ENCODE measurements around the gene RRP9.
"Not testable (repeated sequence)": the region's sequence is repeated elsewhere in the genome, so short reads cannot be mapped to it uniquely, and the experiment has no call there.

RRP9 gene

DNA sequence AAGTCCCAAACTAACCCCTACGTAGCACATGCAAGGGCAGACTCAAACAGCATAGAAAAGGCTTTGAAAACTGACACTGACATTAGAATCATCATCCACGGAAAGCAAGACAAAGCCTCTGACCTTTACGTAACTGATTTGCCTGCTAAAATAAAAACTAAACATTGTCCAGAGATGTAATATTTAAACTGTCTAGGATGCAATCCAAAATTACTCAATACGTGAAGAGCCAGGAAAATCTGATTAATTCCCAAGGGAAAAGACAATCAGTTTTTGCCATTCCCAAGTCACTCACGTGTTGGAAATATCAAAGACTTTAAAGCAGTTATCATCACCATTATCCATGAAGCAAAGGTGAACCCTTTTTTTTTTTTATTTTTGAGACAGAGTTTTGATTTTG, 25.3 kb downstream of the RRP9 start:
- TF ChIP-seq, protein P1, sequence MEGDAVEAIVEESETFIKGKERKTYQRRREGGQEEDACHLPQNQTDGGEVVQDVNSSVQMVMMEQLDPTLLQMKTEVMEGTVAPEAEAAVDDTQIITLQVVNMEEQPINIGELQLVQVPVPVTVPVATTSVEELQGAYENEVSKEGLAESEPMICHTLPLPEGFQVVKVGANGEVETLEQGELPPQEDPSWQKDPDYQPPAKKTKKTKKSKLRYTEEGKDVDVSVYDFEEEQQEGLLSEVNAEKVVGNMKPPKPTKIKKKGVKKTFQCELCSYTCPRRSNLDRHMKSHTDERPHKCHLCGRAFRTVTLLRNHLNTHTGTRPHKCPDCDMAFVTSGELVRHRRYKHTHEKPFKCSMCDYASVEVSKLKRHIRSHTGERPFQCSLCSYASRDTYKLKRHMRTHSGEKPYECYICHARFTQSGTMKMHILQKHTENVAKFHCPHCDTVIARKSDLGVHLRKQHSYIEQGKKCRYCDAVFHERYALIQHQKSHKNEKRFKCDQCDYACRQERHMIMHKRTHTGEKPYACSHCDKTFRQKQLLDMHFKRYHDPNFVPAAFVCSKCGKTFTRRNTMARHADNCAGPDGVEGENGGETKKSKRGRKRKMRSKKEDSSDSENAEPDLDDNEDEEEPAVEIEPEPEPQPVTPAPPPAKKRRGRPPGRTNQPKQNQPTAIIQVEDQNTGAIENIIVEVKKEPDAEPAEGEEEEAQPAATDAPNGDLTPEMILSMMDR (conservative IDR thresholded peaks at IDR 0.05; ENCODE audit: low read depth, low read length): no peak
- H3K4me3 ChIP-seq (ENCODE audit: low read depth, low read length): no peak overlapping the region
- no peak for DNase-seq (ENCODE audit: low read depth)

DNA sequence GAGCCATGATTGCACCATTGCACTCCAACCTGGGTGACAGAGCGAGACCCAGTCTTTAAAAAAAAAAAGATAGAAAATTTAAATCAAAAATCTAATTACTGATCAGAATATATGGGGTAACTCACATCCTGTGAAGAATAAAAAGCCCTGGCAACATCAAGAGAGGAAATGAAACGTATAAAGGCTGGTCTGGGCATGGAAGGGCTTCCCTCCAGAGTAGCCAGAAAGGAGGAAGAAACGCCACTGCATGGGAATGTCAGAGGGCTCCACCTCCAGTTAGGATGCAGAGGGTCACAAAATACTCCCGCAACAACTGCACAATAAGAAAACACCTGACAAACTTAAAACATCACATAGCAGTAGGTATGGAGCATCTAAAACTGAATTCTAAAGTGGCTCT, 33.7 kb downstream of the RRP9 start:
- TF ChIP-seq, protein P1 (conservative IDR thresholded peaks at IDR 0.05; ENCODE audit: low read depth, low read length): no peak
- no peak overlapping the region for H3K4me3 ChIP-seq (ENCODE audit: low read depth, low read length)
- no peak for DNase-seq (ENCODE audit: low read depth)

DNA sequence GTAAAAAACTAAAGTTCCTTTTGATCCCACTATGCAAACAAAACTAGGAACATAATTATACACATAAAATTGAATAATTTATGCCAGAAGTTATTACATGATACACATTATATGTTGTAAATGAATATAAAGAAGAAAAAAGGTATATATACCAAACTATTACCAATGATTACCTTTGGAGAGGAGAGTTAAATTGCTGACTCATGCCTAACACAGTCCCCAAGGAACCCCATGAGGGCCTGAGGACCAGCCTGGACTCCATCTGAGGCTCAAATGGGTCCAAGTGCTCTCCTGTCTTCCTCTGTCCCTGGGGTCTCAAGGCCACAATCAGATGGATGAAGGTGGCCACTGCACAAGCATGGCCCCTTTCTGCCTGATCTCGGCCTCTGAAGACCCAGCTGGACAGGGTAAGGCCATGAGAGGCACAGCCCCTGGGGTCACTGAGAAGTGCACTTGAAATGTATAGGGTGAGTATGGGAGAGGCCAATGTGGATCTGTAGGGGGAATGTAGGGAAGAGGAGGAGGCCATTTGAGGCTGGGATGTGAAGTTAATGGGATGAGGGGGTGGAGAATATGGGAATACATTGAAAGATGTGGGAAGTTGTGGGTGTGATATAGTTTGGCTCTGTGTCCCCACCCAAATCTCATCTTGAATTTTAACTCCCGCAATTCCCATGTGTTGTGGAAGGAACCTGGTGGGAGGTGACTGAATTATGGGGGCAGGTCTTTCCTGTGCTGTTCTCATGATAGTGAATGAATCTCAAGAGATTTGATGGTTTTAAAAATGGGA, 37.5 kb downstream of the RRP9 start:
- H3K4me3 ChIP-seq (ENCODE audit: low read depth, low read length): no peak overlapping the region
- TF ChIP-seq, protein P1 (conservative IDR thresholded peaks at IDR 0.05; ENCODE audit: low read depth, low read length): no peak

DNA sequence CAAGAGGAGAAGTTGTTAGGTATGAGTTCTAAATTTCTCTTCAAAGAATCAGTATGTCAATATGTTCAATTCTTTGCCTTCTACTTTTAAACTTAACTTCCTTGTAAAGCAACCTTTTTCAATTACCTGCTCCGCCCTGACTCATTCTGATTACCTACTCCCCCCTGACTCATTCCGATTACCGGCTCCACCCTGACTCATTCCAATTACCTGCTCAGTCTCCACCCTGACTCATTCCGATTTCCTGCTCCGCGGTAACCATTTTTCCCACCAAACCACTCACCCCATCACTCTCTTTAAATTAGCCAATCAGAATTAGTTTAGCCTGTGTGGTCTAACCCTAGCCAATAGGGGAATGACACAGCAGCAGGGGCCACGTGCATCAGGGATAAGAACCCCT, 39.3 kb downstream of the RRP9 start:
- not testable (repeated sequence) for H3K4me3 ChIP-seq (ENCODE audit: low read depth, low read length); DNase-seq (ENCODE audit: low read depth)

More for the DNA sequence above, 37.5 kb downstream of the RRP9 start:
- no peak for DNase-seq (ENCODE audit: low read depth)

DNA sequence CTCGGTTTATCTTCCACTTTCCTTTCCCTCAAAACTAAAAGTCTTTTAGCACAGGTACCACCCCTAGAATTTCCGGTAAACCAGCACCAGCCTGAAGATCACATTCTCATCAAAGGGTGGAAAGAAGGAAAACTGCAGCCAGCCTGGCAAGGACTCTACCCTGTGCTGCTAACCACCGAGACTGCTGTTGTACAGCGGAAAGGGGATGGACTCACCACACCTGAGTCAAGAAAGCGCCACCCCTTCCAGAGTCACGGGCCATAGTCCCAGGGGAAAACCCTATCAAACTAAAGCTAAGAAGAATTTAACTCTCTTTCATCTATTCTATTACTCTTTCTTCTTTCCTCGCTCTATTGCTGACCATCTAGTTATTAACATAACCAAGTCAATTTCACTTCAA, 41.7 kb downstream of the RRP9 start:
- not testable (repeated sequence) for DNase-seq (ENCODE audit: low read depth); H3K4me3 ChIP-seq (ENCODE audit: low read depth, low read length)

DNA sequence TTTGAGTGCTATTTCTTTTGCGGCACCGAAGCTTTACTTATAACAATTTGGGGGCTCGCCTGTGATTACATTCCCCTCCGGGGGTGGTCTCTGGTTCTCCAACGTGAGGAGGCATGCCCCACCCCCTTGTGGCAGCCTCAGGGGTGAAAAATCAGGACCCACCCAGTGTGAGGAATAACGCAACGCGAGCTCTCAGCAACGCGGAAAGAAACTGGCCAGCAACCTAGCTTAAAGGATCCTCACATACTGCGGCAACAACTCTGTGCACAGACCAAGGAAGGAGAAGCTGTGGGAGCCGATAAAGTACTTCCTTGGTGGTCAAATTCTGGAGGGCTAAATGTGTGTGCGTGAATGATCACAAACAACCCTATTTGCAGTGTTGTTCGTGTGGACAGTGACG, 44.3 kb downstream of the RRP9 start:
- TF ChIP-seq, protein P1 (conservative IDR thresholded peaks at IDR 0.05; ENCODE audit: low read depth, low read length): no peak
- no peak for DNase-seq (ENCODE audit: low read depth)
- no peak overlapping the region for H3K4me3 ChIP-seq (ENCODE audit: low read depth, low read length)

DNA sequence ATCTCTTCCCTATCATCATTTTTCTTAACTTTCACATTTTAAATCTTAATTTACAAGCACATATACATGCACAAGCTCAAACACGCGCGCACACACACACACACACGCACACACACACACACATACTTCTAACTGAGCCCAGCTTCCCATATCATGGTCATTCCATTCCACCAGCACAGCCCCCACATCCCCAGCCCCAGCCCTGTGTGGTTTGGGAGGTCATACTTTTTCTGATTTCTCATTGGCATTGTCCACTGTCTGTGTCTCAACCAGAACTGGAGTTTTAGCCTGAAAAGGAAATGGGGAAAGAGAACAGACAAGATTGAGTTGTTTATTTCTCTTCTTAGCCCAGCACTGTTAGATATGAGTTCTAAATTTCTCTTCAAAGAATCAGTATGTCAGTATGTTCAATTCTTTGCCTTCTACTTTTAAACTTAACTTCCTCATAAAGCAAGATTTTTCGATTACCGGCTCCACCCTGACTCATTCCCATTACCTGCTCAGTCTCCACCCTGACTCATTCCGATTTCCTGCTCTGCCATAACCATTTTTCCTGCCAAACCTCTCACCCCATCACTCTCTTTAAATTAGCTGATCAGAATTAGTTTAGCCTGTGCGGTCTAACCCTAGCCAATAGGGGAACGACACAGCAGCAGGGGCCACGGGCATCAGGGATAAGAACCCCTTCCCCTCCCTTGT, 44.9 kb downstream of the RRP9 start:
- H3K4me3 ChIP-seq (ENCODE audit: low read depth, low read length): no peak overlapping the region
- DNase-seq (ENCODE audit: low read depth): no peak
- TF ChIP-seq, protein P1 (conservative IDR thresholded peaks at IDR 0.05; ENCODE audit: low read depth, low read length): no peak

DNA sequence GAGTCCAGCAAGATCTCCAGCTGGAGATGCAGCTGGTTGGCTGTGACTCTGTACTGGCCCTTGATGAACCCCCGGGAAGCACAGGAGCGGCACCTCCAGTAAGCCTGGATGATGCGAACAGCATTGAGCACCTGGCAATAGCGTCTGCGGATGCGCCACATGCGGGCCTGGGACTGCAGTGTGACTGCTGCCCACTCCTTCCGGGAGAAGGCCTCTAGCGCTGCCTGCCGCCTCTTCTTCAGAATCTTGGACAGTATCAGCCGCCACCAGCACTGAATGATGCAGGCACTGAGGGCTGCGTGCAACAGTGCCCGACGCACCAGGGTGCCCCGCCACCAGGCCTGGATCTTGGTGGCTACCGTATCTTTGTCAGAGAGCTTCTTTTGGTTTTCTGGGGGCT, 46.8 kb downstream of the RRP9 start:
- TF ChIP-seq, protein P1 (conservative IDR thresholded peaks at IDR 0.05; ENCODE audit: low read depth, low read length): no peak
- no peak overlapping the region for H3K4me3 ChIP-seq (ENCODE audit: low read depth, low read length)
- DNase-seq (ENCODE audit: low read depth): no peak

All from choroid plexus epithelial cell (primary cell).